HL-60 (cell line): ENCODE measurements around the gene PXMP4.
A peak's percentile ranks its signal among the peaks of the same experiment; 100 is the strongest.

Experiments used
- GABPA ChIP-seq: IDR thresholded peaks from 2 replicates; pipeline ENCODE4 v1.6.1; 2012; ENCODE audit warnings: low read depth
- POLR2AphosphoS5 ChIP-seq: IDR thresholded peaks from 2 replicates; pipeline ENCODE4 v1.6.1; 2012; ENCODE audit warnings: low read depth
- SPI1 ChIP-seq: IDR thresholded peaks from 2 replicates; pipeline ENCODE4 v1.6.1; 2012; ENCODE audit warnings: low read depth, mild to moderate bottlenecking, borderline replicate concordance
- TF ChIP-seq, protein P1 (sequence below): IDR thresholded peaks from one replicate; pipeline ENCODE4 v1.5.1; 2011; ENCODE audit warnings: low read length, control low read depth, inconsistent platforms; ENCODE audit not compliant: insufficient read depth
- TF ChIP-seq, protein P2 (sequence below): IDR thresholded peaks from 2 replicates; pipeline ENCODE4 v1.6.1; 2012; ENCODE audit warnings: low read depth; ENCODE audit not compliant: insufficient replicate concordance

DNA sequence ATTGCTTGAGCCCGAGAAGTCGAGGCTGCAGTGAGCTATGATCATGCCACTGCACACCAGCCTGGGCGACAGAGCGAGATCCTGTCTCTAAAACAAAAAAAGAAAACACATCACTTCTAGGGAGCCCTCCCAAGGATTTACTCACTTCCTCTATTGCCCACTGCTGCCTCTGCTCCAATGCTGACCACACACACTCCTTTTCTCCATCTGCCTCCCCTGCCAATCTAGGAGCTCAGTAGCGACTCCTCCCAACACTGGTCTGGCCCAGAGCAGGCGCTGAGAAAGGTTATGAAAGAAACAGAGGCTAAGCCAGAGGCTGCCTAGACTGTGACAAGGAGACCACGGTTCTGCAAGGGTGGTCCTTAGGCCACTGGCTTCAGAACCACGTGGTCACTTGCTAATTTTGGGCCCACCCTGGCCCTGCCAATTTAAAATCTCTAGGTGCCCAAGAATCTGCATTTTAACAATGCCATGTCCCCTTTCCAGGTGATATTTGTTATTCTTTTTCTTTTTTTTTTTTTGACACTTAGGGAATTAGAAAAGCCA lies 32.7 kb downstream of the PXMP4 start:
- TF ChIP-seq, protein P1, sequence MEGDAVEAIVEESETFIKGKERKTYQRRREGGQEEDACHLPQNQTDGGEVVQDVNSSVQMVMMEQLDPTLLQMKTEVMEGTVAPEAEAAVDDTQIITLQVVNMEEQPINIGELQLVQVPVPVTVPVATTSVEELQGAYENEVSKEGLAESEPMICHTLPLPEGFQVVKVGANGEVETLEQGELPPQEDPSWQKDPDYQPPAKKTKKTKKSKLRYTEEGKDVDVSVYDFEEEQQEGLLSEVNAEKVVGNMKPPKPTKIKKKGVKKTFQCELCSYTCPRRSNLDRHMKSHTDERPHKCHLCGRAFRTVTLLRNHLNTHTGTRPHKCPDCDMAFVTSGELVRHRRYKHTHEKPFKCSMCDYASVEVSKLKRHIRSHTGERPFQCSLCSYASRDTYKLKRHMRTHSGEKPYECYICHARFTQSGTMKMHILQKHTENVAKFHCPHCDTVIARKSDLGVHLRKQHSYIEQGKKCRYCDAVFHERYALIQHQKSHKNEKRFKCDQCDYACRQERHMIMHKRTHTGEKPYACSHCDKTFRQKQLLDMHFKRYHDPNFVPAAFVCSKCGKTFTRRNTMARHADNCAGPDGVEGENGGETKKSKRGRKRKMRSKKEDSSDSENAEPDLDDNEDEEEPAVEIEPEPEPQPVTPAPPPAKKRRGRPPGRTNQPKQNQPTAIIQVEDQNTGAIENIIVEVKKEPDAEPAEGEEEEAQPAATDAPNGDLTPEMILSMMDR: no peak
- TF ChIP-seq POLR2AphosphoS5 (no peak), GABPA (no peak), SPI1 (peak; percentile 85)
- TF ChIP-seq, protein P2, sequence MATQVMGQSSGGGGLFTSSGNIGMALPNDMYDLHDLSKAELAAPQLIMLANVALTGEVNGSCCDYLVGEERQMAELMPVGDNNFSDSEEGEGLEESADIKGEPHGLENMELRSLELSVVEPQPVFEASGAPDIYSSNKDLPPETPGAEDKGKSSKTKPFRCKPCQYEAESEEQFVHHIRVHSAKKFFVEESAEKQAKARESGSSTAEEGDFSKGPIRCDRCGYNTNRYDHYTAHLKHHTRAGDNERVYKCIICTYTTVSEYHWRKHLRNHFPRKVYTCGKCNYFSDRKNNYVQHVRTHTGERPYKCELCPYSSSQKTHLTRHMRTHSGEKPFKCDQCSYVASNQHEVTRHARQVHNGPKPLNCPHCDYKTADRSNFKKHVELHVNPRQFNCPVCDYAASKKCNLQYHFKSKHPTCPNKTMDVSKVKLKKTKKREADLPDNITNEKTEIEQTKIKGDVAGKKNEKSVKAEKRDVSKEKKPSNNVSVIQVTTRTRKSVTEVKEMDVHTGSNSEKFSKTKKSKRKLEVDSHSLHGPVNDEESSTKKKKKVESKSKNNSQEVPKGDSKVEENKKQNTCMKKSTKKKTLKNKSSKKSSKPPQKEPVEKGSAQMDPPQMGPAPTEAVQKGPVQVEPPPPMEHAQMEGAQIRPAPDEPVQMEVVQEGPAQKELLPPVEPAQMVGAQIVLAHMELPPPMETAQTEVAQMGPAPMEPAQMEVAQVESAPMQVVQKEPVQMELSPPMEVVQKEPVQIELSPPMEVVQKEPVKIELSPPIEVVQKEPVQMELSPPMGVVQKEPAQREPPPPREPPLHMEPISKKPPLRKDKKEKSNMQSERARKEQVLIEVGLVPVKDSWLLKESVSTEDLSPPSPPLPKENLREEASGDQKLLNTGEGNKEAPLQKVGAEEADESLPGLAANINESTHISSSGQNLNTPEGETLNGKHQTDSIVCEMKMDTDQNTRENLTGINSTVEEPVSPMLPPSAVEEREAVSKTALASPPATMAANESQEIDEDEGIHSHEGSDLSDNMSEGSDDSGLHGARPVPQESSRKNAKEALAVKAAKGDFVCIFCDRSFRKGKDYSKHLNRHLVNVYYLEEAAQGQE: no peak
